Measurements from ENCODE around the gene ZDHHC6. TPM values are rescaled to one million over a fixed set of nuclear protein-coding genes. Genes with fewer than 3 reads are reported as not detected.

The ZDHHC6 gene
- total RNA-seq, 1 donor from 2014 or later: 33.0 TPM

DNA sequence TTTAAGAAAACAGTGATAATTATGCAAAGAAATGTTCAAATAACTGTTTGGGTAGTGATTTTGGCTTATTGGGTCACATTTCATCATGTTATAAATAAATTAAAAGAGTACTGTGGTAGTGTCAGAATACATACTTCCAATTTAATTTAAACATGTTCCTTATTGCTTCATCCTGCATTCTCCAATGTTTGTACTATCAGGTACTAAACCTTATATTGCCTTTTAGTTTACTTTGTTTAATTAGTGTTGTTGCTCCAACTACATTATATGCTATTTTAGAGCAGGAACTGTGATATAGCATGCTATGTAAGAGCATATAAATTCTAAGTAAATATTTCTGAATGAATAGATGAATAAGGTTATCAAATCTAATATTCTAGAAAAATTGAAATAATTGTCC is 41.2 kb upstream of the ZDHHC6 start:
- no peaks in the 10 kb centered on the region for H3K36me3 Mint-ChIP-seq (ENCODE audit: unreplicated experiment)
- H3K4me1 Mint-ChIP-seq (ENCODE audit: low read depth, unreplicated experiment): peaks cover 3% of the 10 kb centered on the region
- H3K9me3 Mint-ChIP-seq (ENCODE audit: unreplicated experiment): no peaks in the 10 kb centered on the region
- no peak overlapping the region for H3K27ac Mint-ChIP-seq (ENCODE audit: unreplicated experiment)
- H3K4me3 Mint-ChIP-seq (ENCODE audit: unreplicated experiment): no peak overlapping the region
- peaks cover 1% of the 10 kb centered on the region for H3K27me3 Mint-ChIP-seq (ENCODE audit: unreplicated experiment)
- TF ChIP-seq, protein P1, sequence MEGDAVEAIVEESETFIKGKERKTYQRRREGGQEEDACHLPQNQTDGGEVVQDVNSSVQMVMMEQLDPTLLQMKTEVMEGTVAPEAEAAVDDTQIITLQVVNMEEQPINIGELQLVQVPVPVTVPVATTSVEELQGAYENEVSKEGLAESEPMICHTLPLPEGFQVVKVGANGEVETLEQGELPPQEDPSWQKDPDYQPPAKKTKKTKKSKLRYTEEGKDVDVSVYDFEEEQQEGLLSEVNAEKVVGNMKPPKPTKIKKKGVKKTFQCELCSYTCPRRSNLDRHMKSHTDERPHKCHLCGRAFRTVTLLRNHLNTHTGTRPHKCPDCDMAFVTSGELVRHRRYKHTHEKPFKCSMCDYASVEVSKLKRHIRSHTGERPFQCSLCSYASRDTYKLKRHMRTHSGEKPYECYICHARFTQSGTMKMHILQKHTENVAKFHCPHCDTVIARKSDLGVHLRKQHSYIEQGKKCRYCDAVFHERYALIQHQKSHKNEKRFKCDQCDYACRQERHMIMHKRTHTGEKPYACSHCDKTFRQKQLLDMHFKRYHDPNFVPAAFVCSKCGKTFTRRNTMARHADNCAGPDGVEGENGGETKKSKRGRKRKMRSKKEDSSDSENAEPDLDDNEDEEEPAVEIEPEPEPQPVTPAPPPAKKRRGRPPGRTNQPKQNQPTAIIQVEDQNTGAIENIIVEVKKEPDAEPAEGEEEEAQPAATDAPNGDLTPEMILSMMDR (IDR thresholded peaks at IDR 0.05; ENCODE audit: partially characterized antibody, unreplicated experiment): no peak
- DNase-seq: no peak

DNA sequence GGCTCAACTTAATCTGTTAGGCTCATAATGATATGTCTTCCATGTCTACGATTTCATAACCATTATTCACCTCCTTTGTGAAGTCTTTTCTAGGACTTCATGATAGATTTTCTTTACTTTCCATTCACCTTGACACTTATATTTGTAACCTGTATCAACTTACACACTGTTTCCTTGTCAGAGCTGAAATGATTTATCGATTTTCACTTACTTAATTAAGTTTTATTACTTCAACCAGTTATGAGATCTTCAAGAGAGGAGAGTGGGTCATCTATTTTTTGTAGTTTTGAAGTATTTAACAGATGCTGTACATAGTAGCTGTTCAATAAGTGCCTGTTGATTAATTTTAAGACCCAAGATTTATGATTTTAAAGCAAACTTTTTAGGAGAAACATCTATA is 37.7 kb upstream of the ZDHHC6 start:
- Mint-ChIP-seq H3K4me1 (ENCODE audit: low read depth, unreplicated experiment) (no peaks in the 10 kb centered on the region), H3K4me3 (ENCODE audit: unreplicated experiment) (no peak overlapping the region), H3K27ac (ENCODE audit: unreplicated experiment) (no peak overlapping the region), H3K36me3 (ENCODE audit: unreplicated experiment) (no peaks in the 10 kb centered on the region), H3K9me3 (ENCODE audit: unreplicated experiment) (no peaks in the 10 kb centered on the region), H3K27me3 (ENCODE audit: unreplicated experiment) (peaks cover 1% of the 10 kb centered on the region)
- no peak for DNase-seq
- TF ChIP-seq, protein P1 (IDR thresholded peaks at IDR 0.05; ENCODE audit: partially characterized antibody, unreplicated experiment): no peak

DNA sequence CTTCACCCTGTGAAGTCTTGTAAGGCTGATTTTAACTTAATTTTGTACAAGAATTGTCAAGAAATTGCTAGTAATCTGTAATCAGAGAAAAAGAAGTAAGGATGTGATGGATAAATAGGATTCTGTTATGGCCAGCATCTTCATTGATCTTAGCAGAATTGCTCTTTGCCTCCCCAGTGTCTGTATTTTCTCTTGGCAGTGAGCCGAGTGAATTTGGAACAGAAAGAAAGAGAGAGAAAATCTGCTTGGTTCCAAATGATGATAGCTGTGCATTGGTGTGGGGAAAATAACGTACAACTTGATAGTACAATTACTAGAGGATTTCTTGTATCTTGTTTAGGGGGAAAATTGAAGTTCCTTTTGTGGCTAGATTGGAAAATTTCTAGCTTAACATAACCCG is 34.9 kb upstream of the ZDHHC6 start:
- DNase-seq: no peak
- Mint-ChIP-seq H3K9me3 (ENCODE audit: unreplicated experiment) (no peaks in the 10 kb centered on the region), H3K36me3 (ENCODE audit: unreplicated experiment) (no peaks in the 10 kb centered on the region), H3K4me3 (ENCODE audit: unreplicated experiment) (no peak overlapping the region), H3K27me3 (ENCODE audit: unreplicated experiment) (peaks cover 1% of the 10 kb centered on the region), H3K27ac (ENCODE audit: unreplicated experiment) (no peak overlapping the region), H3K4me1 (ENCODE audit: low read depth, unreplicated experiment) (no peaks in the 10 kb centered on the region)
- TF ChIP-seq, protein P1 (IDR thresholded peaks at IDR 0.05; ENCODE audit: partially characterized antibody, unreplicated experiment): no peak

DNA sequence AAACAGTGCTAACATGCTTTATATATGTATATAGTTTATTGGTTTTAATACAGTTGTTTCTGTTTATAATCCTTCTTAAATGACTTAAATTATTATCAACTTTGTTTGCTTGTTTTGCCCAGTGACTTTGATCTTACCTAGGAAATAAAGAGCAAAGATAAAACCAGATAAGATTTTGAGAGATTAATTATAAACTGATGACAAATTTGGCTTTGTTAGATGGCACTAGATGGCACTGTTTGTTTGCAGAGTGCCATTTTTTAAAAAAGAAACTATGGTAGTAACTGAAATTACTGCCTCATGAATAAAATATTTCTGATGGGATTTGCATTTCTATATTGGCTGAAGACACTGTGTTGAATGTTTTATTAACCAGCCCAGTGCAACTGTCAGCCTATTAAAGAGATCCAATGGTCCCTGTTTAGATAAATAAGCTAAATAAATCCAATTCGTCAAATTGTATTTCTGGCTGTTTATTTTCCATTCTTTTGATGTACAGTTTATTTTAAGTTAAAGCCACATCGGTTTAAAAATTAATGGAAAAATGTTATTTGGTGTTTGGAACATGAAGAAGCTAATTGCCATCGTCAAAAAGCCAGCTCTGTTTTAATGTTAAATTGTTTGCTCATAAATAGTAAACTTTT is 29.0 kb upstream of the ZDHHC6 start:
- TF ChIP-seq, protein P1 (IDR thresholded peaks at IDR 0.05; ENCODE audit: partially characterized antibody, unreplicated experiment): no peak
- Mint-ChIP-seq H3K27ac (ENCODE audit: unreplicated experiment) (no peak overlapping the region), H3K27me3 (ENCODE audit: unreplicated experiment) (no peaks in the 10 kb centered on the region), H3K9me3 (ENCODE audit: unreplicated experiment) (no peaks in the 10 kb centered on the region), H3K4me1 (ENCODE audit: low read depth, unreplicated experiment) (no peaks in the 10 kb centered on the region), H3K4me3 (ENCODE audit: unreplicated experiment) (no peak overlapping the region), H3K36me3 (ENCODE audit: unreplicated experiment) (no peaks in the 10 kb centered on the region)
- DNase-seq: no peak

DNA sequence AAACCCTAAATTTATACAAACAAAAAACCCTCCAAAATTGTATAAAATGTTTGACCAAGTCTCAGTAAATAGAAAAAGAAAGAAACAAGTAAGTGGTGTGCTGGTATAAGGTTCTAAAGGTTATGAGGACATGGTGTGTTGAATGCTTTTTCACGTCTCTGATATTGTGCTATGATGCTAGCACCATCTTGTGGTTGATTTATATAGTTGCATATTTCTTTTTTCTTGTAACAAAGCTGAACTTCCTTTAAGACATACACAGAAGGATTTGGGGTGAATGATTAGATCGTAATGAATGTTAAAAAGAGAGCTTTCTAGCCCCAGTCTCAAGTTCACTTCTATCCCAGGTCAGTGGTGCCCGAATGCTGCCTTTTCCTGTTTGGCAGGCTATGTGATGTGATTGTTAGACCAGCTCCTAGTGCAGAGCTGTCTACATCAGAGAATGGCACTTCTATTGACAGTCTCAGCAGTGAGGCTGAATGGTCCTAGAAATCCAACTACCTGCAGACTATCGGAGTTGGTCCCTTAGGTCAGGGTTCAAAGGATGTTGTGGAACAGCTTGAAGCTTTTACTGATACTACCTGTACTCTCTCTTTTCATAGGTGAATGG is 25.3 kb upstream of the ZDHHC6 start:
- TF ChIP-seq, protein P1 (IDR thresholded peaks at IDR 0.05; ENCODE audit: partially characterized antibody, unreplicated experiment): peak; percentile 65
- H3K4me3 Mint-ChIP-seq (ENCODE audit: unreplicated experiment): no peak overlapping the region
- H3K36me3 Mint-ChIP-seq (ENCODE audit: unreplicated experiment): no peaks in the 10 kb centered on the region
- no peaks in the 10 kb centered on the region for H3K27me3 Mint-ChIP-seq (ENCODE audit: unreplicated experiment)
- no peak overlapping the region for H3K27ac Mint-ChIP-seq (ENCODE audit: unreplicated experiment)
- H3K9me3 Mint-ChIP-seq (ENCODE audit: unreplicated experiment): no peaks in the 10 kb centered on the region
- no peaks in the 10 kb centered on the region for H3K4me1 Mint-ChIP-seq (ENCODE audit: low read depth, unreplicated experiment)
- no peak for DNase-seq
